Hematopoietic multipotent progenitor cell treated with erythropoietin and hydrocortisone succinate and interleukin-3 and kit ligand, for 6 days (in vitro differentiated cells): Measurements from ENCODE around the gene DPP3.
"Not testable (repeated sequence)": the region's sequence is repeated elsewhere in the genome, so short reads cannot be mapped to it uniquely, and the experiment has no call there.

Experiments
- DNase-seq: peaks from one replicate; pipeline ENCODE4 v3.0.0-alpha.2; 2015

Gene DPP3

GRCh38 chr11:66539170-66539869 lies 59.1 kb downstream of the DPP3 start:
- DNase-seq, result no peak

GRCh38 chr11:66539870-66540213 lies 59.6 kb downstream of the DPP3 start:
- no peak for DNase-seq

- DNase-seq, result peak; percentile 7
These were observed 60.4 kb downstream of the DPP3 start for GRCh38 chr11:66540598-66540997.

GRCh38 chr11:66541892-66542291 lies 61.7 kb downstream of the DPP3 start:
- no peak for DNase-seq

- no peak for DNase-seq
These were observed 62.1 kb downstream of the DPP3 start for GRCh38 chr11:66542362-66542761.

GRCh38 chr11:66543263-66544107 lies 63.3 kb downstream of the DPP3 start:
- peak; percentile 89 for DNase-seq

- not testable (repeated sequence) for DNase-seq
These were observed 64.7 kb downstream of the DPP3 start for GRCh38 chr11:66544952-66545351.

- peak; percentile 98 for DNase-seq
These were observed 65.6 kb downstream of the DPP3 start, which contains the start of gene ZDHHC24 for GRCh38 chr11:66545701-66546367. ZDHHC24 (minus strand) TSS chr11:66546048; CDS start chr11:66546003, 45 bp downstream.

GRCh38 chr11:66546368-66546965 lies 66.2 kb downstream of the DPP3 start, which contains the start of gene ACTN3:
ACTN3 (plus strand) TSS chr11:66546903; CDS start chr11:66546938, 35 bp downstream.
- no peak for DNase-seq

- DNase-seq, result no peak
These were observed 66.9 kb downstream of the DPP3 start for GRCh38 chr11:66546966-66547661.

GRCh38 chr11:66547662-66548009 lies 67.4 kb downstream of the DPP3 start:
- no peak for DNase-seq

- no peak for DNase-seq
These were observed 67.8 kb downstream of the DPP3 start for GRCh38 chr11:66548041-66548440.

- DNase-seq, result no peak
These were observed 68.8 kb downstream of the DPP3 start for GRCh38 chr11:66548774-66549630.

- no peak for DNase-seq
These were observed 69.5 kb downstream of the DPP3 start for GRCh38 chr11:66549696-66550095.

GRCh38 chr11:66550887-66551286 lies 70.7 kb downstream of the DPP3 start:
- no peak for DNase-seq

- DNase-seq, result no peak
These were observed 74.4 kb downstream of the DPP3 start for GRCh38 chr11:66554602-66555001.

- no peak for DNase-seq
These were observed 75.2 kb downstream of the DPP3 start for GRCh38 chr11:66555416-66555815.

- DNase-seq, result no peak
These were observed 75.9 kb downstream of the DPP3 start for GRCh38 chr11:66556086-66556485.

GRCh38 chr11:66557733-66558326 lies 77.6 kb downstream of the DPP3 start:
- DNase-seq, result no peak
